ENCODE data around the gene PTPRN2. TPM values are rescaled to one million over a fixed set of nuclear protein-coding genes. Genes with fewer than 3 reads are reported as not detected.

PTPRN2 gene
- total RNA-seq, 1 experiment from 2014 or later = 1.1 TPM

DNA sequence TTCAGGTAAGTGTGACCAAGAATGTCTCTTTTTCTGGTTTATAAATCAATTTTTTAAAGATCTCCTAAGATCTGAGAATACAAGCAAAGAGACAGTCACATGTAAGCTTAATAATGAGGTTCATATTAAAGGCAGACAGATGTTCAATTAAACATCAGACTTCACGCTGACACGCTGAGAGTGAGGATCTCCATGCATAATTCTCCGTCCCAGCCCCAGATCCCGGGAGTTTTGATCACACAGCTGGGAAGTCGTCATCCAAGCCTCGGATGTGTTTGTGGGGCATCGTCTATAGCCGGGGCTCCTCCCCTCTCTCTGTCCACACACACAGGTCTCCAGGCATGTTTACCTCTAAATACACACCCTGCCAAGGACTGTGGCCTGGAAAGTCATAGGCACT lies 223.2 kb downstream of the PTPRN2 start:
- Histone ChIP-seq H3K4me3 (ENCODE audit: low read depth in 2 of 2, low read length in 2 of 2) (no peak overlapping the region), H3K4me1 (ENCODE audit: control insufficient read depth, insufficient read depth, low read length) (no peaks in the 10 kb centered on the region; the same call in 1 of the 2 replicates), H3K9me3 (ENCODE audit: control insufficient read depth, insufficient read depth, low read depth, low read length) (no peaks in the 10 kb centered on the region), H3K27me3 (ENCODE audit: control insufficient read depth, insufficient read depth, low read length) (peaks cover 2% of the 10 kb centered on the region; the same call in 1 of the 2 replicates), H3K27ac (ENCODE audit: low read length) (no peak overlapping the region), H3K36me3 (ENCODE audit: control insufficient read depth, insufficient read depth, low read length) (no peaks in the 10 kb centered on the region)
- TF ChIP-seq POLR2AphosphoS5 (IDR thresholded peaks at IDR 0.05; ENCODE audit: low read depth, low read length) (no peak), SIN3A (IDR thresholded peaks at IDR 0.05; ENCODE audit: borderline replicate concordance, insufficient read depth, low read depth, low read length) (no peak), TCF7L2 (IDR thresholded peaks at IDR 0.05; ENCODE audit: low read depth, low read length) (no peak)
- TF ChIP-seq, protein P1, sequence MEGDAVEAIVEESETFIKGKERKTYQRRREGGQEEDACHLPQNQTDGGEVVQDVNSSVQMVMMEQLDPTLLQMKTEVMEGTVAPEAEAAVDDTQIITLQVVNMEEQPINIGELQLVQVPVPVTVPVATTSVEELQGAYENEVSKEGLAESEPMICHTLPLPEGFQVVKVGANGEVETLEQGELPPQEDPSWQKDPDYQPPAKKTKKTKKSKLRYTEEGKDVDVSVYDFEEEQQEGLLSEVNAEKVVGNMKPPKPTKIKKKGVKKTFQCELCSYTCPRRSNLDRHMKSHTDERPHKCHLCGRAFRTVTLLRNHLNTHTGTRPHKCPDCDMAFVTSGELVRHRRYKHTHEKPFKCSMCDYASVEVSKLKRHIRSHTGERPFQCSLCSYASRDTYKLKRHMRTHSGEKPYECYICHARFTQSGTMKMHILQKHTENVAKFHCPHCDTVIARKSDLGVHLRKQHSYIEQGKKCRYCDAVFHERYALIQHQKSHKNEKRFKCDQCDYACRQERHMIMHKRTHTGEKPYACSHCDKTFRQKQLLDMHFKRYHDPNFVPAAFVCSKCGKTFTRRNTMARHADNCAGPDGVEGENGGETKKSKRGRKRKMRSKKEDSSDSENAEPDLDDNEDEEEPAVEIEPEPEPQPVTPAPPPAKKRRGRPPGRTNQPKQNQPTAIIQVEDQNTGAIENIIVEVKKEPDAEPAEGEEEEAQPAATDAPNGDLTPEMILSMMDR (IDR thresholded peaks at IDR 0.05) = no peak
- TF ChIP-seq, protein P2, sequence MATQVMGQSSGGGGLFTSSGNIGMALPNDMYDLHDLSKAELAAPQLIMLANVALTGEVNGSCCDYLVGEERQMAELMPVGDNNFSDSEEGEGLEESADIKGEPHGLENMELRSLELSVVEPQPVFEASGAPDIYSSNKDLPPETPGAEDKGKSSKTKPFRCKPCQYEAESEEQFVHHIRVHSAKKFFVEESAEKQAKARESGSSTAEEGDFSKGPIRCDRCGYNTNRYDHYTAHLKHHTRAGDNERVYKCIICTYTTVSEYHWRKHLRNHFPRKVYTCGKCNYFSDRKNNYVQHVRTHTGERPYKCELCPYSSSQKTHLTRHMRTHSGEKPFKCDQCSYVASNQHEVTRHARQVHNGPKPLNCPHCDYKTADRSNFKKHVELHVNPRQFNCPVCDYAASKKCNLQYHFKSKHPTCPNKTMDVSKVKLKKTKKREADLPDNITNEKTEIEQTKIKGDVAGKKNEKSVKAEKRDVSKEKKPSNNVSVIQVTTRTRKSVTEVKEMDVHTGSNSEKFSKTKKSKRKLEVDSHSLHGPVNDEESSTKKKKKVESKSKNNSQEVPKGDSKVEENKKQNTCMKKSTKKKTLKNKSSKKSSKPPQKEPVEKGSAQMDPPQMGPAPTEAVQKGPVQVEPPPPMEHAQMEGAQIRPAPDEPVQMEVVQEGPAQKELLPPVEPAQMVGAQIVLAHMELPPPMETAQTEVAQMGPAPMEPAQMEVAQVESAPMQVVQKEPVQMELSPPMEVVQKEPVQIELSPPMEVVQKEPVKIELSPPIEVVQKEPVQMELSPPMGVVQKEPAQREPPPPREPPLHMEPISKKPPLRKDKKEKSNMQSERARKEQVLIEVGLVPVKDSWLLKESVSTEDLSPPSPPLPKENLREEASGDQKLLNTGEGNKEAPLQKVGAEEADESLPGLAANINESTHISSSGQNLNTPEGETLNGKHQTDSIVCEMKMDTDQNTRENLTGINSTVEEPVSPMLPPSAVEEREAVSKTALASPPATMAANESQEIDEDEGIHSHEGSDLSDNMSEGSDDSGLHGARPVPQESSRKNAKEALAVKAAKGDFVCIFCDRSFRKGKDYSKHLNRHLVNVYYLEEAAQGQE (IDR thresholded peaks at IDR 0.05; ENCODE audit: insufficient read depth in 1 of 2, low read depth in 2 of 2, low read length in 1 of 2) = no peak
- POLR2A ChIA-PET = no interaction called here
- in situ Hi-C loops (cut with HindIII; ENCODE audit: low pct_unique_long_range_greater_than_20kb, low sequenced_read_pairs) = no loop called here
- BruUV-seq (replicated peaks) = no TSS peak
- ATAC-seq (no peak), DNase-seq (ENCODE audit: low read depth, low spot score) (no peak)
- CTCF ChIA-PET = no interaction called here
- intact Hi-C loops (cut with micrococcal nuclease; ENCODE audit: unreplicated experiment) = no loop called here

DNA sequence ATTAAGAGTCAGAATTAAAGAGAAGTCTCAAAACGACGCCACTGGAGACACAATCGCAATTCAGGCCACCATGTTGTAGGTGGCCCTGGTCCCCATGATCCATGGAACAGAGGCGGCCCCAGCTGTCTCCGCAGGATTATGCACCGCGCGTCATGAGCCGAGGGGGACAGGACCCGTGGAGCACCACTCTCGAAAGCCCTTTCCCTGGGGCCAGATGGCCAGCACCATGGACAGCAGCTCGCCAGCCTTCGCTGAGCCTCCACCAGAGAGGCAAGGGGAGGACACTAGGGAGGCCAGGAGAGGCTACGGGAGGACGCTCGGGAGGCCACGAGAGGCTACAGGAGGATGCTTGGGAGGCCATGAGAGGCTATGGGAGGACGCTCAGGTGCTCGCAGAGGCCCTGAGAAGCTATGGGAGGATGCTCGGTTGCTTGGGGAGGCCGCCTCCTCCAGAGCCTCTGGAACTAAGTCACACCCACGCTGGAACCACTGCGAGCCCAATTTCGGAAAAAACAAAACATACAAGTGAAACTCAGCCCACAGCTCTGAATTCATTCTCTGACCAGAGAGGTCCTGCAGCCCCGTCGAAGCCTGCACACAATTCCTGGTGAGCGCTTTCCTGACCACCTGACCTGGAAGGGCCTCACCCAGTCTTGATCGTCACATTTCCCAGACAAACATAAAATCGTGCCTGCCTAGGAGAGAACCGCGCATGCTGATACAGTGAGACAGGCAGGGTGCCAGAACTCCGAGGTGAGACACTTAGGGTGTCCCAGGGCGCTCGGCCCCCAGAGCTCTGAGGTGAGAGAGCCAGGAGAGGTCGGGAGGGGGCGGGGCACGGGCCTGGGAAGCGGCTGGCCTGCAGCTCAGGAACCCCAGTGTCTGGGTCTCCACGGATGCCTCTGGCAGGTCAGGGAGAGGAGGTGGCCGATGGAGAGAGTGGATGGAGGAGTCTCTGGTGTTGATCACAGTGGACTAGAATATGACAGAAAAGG lies 224.4 kb downstream of the PTPRN2 start:
- H3K4me1 ChIP-seq (ENCODE audit: control insufficient read depth, insufficient read depth, low read length) = no peaks in the 10 kb centered on the region; the same call in 1 of the 2 replicates
- BruUV-seq (replicated peaks) = no TSS peak
- H3K27ac ChIP-seq (ENCODE audit: low read length) = no peak overlapping the region
- in situ Hi-C loops (cut with HindIII; ENCODE audit: low pct_unique_long_range_greater_than_20kb, low sequenced_read_pairs) (no loop called here), intact Hi-C loops (cut with micrococcal nuclease; ENCODE audit: unreplicated experiment) (no loop called here)
- TF ChIP-seq, protein P2 (IDR thresholded peaks at IDR 0.05; ENCODE audit: insufficient read depth in 1 of 2, low read depth in 2 of 2, low read length in 1 of 2) = peak; percentile 92 to 97
- no peak for TF ChIP-seq SIN3A (IDR thresholded peaks at IDR 0.05; ENCODE audit: borderline replicate concordance, insufficient read depth, low read depth, low read length)
- no peak overlapping the region for H3K4me3 ChIP-seq (ENCODE audit: low read depth in 2 of 2, low read length in 2 of 2)
- ATAC-seq = no peak
- POLR2A ChIA-PET = no interaction called here
- H3K9me3 ChIP-seq (ENCODE audit: control insufficient read depth, insufficient read depth, low read depth, low read length) = no peaks in the 10 kb centered on the region
- H3K27me3 ChIP-seq (ENCODE audit: control insufficient read depth, insufficient read depth, low read length) = no peaks in the 10 kb centered on the region; the same call in 1 of the 2 replicates
- no peak for DNase-seq (ENCODE audit: low read depth, low spot score)
- CTCF ChIA-PET = no interaction called here
- H3K36me3 ChIP-seq (ENCODE audit: control insufficient read depth, insufficient read depth, low read length) = no peaks in the 10 kb centered on the region
